HG02763 (cell line): Measurements from ENCODE around the gene KIAA1671.

Experiments
- ATAC-seq: cut with Tn5 transposase; IDR thresholded peaks from one replicate; pipeline ENCODE4 v1.9.1; 2021; ENCODE audit warnings: mild to moderate bottlenecking, moderate library complexity; ENCODE audit not compliant: unreplicated experiment

The KIAA1671 gene

DNA sequence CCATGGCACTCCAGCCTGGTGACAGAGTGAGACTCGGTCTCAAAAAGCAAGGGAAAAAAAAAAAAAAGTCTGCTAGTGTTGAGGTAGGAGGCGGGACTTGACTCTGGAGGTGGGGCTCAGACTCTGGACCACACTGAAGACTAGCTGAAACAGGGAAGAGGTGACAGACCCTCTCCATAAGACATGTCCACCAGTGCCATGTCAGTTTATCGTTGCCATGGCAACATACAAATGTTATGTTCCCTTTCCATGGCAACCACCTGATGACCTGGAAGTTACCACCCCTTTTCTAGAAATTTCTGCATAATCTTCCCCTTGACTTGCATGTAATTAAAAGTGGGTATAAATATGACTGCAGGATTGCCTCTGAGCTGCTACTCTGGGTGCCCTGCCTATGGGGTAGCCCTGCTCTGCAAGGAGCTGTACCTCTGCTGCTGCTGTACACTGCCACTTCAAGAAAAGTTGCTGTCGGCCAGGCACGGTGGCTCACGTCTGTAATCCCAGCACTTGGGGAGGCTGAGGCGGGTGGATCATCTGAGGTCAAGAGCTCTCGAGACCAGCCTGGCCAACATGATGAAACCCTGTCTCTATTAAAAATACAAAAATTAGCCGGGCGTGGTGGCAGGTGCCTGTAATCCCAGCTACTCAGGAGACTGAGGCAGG lies 55.1 kb downstream of the KIAA1671 start:
- no peak for ATAC-seq

DNA sequence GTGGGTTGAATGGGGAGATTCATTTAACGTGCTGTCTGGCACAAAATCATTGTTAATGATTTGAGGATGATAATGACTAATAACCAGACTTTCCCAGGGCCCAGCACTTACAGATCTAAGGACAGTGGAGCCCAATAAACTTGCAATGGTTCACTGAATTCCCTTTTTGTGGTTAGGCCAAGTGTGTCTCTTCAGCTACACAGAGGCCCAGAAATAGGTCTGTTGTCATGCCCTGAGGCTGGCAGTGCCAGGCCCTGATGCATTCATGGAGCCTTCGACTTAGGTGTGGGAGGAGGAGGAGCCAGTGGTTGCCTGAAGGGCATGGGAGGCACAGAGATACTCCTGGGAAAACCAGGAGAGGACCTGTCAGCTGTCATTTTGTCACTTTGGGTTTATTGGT lies 56.1 kb downstream of the KIAA1671 start:
- ATAC-seq, result no peak

DNA sequence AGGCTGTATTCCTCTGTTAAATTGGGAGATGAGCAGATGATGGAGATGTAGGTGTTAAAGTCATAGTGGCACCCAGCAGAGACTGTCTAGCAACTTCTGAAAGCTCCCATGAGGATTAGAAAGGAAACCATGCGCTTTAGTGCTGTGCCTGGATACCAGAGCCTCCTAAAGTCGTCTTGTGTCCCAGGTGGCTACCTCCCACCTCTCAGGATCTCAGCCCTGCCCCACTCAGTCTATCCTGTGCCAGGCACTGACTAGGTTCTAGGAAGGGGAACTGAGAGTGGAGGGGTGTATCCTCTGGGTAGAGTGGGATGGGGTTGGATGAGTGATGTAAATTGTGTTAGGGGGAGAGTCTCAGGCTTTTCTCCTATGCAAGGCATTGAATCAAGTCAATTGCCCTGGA lies 60.2 kb downstream of the KIAA1671 start:
- no peak for ATAC-seq

DNA sequence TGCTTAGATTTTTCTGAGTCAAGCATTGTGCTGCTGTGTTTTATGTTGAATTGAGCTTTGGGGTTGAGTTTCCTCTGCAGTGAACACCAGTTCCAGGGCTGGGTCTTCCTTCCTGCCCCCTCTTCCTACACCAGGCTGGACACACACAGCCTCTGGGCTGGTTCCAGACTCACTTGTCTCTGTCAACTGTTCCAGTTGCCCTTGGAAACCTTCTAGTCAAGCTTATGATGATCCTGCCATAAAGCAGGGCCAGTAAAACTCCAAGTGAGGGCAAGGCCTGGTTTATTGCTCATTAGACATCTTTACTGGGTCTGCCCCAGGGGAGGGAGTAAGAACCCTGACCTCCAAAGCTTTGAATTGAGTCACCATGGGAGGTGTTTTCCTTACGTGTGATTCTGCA lies 61.1 kb downstream of the KIAA1671 start:
- no peak for ATAC-seq

DNA sequence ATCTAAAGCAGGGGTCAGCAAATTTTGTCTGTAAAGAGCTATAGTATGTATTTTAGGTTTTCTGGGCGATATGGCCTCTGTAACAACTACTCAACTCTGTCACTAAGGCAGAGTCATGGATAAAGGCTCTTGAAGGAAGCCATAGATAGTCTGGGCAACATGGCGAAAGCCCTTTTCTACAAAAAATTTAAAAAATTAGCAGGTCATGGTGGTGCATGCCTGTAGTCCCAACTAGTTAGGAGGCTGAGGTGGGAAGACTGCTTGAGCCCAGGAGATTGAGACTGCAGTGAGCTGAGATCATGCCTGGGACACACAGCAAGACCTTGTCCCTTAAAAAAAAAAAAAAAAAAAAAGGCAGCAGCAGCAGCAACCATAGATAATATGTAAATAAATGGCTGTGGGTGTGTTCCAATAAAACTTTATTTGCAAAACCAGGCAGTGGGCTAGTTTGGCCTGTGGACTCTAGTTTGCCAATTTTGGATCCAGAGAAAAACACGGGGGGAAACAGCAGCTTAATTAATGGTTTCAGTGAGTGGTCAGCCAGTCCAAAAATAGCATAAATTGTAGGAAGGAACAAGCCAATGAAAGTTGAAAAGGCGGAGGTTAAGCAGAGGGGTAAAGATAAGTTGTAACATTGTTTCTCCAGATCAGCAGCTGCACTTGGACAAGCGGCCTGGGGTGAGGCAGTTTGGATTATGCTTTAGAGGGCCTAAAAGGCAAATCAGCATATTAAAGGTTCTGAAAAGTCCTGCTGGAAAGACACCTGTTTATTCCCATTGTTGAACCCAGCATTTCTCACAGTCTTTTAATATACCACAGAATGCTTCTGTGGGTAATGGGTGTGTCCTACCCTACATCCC lies 62.6 kb downstream of the KIAA1671 start:
- no peak for ATAC-seq

DNA sequence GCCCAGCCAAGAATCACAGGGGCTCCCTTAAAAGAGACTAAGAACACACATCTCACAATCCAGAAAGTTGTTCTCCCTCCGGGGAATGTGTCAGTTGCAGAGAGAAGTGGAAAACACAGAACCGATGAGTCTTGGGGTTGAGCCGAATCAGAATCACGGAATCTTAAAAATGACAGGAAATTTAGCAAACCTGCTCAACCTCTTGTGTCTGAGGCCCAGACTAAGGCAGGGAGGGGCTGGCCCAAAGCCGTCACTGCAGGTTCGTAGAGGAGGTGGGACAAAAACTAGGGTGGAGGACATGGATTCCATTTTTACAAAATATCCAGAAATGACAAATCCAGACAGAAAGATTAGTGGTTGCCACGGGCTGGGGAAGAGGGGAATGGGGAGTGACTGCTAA lies 63.8 kb downstream of the KIAA1671 start:
- ATAC-seq, result no peak

DNA sequence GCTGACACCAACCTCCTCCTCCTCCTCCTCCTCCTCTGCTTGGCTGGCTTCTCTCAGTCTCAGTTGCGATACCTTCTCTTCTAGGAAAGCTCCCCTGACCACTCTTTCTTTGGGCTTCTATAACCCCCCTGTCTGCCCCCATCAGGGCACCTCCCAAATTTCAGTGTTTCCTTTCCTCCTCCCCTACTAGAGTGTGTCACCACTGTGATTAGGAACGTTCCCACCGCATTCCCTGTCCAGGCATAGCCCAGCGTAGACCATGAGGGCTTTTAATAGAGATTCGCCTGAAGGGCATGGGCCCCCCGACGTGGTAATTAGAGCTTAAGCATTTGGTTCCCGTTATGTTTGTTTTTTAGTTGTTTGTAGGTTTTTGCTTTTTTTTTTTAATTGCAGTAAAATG lies 65.5 kb downstream of the KIAA1671 start:
- ATAC-seq, result no peak

DNA sequence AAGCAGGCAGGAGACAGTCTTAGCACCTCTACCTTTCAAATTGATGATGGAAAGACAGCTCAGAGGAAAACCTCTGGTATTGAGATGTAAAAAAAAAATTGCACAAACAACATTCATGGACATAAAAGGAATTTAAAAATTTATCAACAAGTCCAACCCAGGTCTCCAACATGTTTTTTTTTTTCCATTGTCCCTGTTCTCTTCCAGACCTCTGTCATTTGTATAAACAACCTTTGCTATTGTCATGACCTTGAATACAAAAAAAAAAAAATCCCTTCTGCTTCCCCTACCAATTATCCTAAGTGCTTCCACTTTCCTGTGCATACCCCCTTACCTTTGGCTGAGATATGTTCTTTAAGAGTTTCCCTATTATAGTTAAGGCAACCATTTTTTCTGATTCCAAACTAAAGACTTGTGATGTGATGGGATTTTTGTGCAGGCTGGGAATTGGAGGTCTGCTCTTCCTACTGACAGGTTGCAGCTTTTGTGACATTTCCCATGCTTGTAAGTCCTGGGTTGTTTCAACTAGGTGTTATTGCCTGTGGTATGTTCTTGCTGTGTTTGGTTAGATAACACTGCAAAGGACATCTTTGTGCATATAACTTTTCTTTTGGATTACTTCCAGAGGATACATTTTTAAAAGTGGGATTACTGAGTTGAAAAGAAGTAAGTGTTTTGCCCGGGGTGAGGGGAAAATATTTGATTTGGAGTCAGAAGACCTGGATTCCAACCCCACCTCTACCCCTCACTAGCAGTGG lies 67.1 kb downstream of the KIAA1671 start:
- no peak for ATAC-seq

DNA sequence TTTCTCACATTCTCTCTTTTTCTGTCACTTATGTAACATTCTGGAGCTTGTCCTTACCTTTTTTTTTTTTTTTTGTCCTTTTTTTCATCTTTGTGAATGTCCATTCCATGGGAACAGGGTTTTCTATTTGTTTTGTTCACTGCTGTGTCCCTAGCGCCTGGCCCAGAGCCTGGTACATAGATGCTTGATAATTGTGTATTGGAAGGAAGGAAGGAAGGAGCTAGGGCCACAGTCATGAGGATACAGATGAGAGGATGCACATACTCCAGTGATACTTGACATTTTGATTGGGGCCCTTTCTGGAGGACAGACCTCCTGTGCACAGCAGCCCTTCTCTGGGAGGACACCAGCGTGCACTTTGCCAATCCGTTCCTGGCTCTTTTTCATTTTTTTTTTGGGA lies 68.9 kb downstream of the KIAA1671 start:
- ATAC-seq, result no peak

DNA sequence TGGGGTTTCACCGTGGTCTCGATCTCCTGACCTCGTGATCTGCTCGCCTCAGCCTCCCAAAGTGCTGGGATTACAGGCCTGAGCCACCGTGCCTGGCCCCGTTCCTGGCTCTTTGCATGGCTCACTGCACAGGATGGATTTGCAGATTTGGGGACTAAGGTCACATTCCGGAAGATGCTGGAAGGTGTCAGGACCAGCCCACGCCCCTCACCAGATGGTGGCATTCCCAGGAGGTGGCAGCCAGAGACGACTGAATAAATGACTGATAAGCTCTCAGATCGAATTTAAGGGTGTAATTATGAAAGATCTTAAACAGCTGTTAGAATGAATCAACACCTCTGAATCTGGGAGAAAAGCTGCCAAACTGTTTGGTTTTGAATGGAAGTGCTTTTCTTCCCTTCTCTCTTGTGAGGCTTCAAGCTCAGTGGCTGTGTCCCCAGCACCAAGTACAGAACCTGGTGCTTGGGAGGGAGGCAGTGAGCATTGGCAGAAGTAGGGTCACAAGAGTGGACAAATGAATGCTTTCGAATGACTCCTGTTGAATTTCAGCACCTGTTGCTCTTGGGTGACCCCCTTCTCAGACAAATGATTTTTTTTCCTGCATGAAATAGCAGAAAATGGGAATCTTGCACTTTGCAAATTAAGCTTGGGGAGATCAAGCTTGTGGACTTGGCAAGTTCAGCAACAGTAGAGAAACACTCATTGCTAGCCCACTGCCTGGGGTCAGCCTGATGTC lies 69.6 kb downstream of the KIAA1671 start:
- no peak for ATAC-seq

DNA sequence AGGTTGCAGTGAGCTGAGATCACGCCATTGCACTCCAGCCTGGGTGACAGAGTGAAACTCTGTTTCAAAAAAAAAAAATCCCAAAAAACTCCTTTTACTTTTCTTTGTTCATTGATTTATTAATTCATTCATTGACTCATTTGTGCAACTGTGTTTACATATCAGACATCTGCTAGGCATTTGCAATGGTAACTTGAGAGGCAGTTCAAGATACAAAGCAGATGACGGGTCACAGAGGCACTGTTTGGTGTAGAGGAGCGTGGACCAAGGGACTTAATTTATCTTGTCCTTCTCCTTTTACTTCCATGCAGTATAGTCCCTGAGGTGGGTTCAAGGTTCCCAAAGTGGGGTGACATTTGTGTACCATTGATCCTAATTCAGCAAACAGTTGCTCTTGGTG lies 71.4 kb downstream of the KIAA1671 start:
- ATAC-seq, result no peak

DNA sequence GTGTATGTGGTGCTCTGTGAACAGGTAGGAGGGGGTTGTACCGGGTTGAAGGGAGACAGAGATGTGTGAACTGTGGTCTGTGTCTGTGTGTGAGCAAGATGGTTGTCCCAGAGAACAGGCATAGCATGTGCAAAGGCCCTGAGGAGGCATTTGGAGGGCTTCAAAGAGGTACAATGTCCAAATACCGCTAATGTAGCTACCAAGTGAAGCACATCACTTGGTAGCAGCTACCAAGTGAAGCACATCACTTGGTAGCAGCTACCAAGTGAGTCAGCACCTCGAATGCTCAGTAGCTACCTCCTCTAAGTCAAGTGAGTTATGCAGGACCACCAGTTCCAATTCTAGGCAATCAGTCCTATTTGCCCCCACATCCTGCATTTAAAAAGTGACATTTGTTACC lies 72.4 kb downstream of the KIAA1671 start:
- ATAC-seq, result no peak

DNA sequence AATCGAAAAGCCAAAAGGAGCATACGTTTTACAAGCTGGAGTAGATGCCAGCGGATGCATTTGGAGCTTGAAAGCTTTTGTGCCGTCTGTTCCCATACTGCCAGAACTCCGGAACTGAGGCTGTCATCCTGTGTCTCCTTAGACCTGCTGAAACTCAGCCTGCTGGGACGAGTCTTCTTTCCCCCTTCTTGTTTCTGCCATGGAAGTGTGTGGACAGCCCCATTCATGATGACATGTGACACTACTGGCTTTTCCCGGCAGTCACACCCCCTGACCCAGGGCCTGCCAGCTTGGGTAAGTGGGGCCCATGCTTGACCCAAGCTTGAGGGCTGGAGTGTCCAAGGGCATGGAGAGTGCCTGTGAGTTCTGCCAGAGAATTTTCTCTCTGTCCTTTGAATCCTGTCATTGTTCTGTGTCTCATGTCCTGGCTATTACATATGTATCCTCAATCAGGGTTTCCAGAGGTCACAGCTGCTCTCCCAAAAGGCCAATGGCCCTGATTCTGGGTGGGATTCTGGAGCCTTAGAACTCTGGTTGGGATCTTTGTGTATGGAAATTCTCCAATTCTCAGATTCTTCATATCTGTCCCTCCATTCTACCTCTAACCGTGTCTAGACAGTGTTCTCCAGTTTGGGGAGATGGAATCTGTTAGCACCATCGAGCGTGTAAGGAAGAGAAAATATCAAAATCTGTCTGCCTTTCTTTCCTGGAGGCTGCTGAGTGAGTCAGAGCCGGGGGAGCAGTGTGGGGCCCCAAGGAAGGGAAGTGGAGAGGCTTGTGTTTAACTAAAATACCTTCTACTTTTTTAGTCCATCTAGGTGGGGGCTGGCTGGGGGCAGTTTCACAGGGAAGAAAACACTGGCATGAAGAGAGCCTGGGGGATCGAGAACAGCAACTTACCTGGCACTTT lies 73.2 kb downstream of the KIAA1671 start:
- no peak for ATAC-seq

DNA sequence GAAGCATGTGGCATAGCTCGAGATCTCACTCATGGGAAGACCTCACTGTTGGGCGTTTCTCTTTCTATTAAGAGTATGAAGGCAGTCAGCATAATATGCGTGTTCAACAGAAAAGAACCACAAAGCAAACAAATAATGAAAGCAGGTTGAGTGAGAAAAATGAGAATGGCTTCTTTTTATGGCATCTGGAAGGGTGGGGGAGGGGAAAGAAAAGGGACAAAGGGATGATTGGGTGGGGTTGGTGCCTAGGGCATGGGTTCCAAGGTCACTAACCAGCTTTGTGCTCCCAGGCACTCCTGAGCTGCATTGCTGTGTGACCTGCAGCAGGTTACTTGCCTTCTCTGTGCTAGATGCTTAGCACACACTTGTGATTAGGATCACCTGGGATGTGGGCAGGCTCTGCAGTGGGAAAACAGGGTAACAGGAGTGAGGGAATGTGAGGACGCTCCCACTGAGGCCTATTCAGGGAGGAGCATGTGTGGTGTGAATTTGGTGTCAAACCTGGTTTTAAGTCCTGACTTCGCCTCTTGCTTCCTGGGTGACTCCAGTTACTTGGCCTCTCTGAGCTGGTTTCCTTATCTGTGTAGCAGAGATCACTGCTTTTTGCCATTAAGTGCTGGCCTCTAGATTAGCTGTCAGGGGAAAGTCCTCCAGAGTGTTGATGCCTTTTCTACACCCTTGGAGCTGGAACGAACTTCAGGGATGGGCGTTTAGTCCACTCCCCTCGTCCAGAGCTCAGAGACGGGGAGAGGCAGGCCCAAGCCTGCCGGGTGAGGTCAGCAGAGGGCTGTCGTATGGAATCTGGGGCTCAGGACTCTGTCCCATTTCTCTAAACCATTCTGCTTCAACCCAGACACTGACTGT lies 74.8 kb downstream of the KIAA1671 start:
- ATAC-seq, result no peak

DNA sequence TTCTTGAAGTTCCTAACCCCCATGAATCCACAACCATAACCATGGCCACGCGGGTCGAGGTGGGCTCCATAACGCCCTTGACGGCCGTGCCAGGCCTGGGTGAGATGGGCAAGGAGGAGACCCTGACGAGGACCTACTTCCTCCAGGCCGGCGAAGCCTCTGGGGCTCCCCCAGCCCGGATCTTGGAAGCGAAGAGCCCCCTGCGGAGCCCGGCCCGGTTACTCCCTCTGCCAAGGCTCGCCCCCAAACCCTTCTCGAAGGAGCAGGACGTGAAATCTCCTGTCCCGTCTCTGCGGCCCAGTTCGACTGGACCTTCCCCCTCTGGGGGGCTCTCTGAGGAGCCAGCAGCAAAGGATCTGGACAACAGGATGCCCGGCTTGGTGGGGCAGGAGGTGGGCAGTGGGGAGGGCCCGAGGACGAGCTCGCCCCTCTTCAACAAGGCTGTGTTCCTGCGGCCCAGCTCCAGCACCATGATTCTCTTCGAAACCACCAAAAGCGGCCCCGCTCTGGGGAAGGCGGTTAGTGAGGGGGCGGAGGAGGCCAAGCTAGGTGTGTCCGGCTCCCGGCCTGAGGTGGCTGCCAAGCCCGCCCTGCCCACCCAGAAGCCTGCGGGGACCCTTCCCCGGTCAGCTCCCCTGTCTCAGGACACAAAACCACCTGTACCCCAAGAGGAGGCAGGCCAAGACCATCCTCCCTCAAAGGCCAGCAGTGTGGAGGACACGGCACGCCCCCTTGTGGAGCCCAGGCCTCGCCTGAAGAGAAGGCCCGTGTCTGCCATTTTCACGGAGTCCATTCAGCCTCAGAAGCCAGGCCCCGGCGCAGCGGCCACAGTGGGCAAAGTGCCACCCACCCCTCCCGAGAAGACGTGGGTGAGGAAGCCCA lies 75.7 kb downstream of the KIAA1671 start:
- ATAC-seq, result no peak

DNA sequence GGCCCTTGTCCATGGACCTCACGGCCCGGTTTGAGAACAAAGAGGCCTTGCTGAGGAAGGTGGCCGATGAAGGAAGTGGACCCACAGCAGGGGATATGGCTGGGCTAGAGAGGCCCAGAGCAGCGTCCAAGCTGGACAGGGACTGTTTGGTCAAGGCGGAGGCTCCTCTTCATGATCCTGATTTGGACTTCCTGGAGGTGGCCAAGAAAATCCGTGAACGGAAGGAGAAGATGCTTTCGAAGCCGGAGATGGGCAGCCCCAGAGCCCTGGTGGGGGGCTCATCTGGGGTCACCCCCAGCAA lies 76.3 kb downstream of the KIAA1671 start:
- no peak for ATAC-seq

DNA sequence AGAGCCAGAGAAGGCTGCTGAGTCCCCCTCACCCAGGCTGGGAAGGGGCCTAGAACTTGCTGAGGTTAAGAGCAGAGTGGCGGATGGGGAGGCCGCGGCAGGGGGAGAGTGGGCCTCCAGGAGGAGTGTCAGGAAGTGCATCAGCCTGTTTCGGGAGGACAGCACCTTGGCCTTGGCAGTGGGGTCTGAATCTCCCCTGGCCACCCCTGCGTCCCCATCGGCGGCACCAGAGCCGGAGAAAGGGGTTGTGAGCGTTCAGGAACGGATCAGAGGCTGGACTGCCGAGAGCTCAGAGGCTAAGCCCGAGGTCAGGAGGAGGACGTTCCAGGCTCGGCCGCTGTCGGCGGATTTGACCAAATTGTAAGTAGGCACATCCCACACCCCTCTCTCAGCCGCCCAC lies 76.7 kb downstream of the KIAA1671 start:
- no peak for ATAC-seq

DNA sequence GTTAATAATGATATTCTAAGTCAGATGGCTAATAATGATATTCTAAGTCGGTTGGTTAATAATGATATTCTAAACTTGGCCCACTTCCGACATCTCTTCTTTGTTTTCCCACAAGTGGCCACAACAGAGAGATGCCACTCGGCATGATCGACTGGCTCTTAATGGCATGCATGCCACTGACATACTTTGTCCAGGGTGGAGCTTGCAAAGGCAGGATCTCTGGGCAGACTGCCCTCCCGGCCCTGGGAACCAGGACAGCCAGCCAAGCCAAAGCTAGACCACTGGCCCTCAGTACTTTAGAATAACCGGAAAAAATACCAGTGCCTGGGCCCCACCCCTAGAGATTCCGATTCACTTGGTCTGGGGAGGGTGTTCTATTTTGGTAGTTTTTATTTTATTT lies 78.1 kb downstream of the KIAA1671 start:
- no peak for ATAC-seq
